ENCODE results near the gene GJC1.

- TF ChIP-seq FOXM1 (IDR thresholded peaks at IDR 0.05; ENCODE audit: low read depth) (no peak), FOSL2 (IDR thresholded peaks at IDR 0.05; ENCODE audit: borderline replicate concordance, low read depth) (no peak), CTCF (IDR thresholded peaks at IDR 0.05) (no peak), RAD21 (IDR thresholded peaks at IDR 0.05; ENCODE audit: low read length) (no peak), REST (IDR thresholded peaks at IDR 0.05; ENCODE audit: low read depth, low read length) (no peak), TEAD4 (IDR thresholded peaks at IDR 0.05; ENCODE audit: borderline replicate concordance, insufficient read depth) (no peak), EZH2phosphoT487 (IDR thresholded peaks at IDR 0.05; ENCODE audit: borderline replicate concordance, low read depth) (no peak), RFX5 (IDR thresholded peaks at IDR 0.05; ENCODE audit: low read length) (no peak)
These were observed 41.5 kb upstream of the GJC1 start for GRCh38 chr17:44871556-44871955.
